NCI-H187 treated with DMSO at 0.1 percent for 48 hours (cell line): Measurements from ENCODE around the gene TNFRSF25.

ENCODE experiments used
- DNase-seq: peaks from one replicate; lab custom pipeline; 2025; lab: John Stamatoyannopoulos, UW

Gene TNFRSF25

DNA sequence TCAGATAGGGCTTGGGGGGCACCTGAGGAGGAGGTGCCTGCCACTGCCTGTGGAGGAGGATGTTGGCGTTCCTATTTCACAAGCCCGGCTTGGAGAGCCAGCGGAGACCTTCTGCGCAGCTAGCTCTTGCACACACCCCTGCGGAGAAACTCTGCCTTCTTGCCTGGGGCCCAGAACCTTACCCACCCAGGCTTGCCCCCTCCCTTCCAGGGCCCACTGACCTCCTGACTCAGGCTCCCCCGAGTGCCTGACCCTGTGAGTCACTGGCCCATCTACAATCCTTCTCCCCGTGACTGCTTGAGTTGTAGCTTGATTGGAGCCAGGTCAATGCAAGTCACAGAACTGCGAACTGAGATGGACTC lies 49.7 kb downstream of the TNFRSF25 start:
- no peak for DNase-seq

DNA sequence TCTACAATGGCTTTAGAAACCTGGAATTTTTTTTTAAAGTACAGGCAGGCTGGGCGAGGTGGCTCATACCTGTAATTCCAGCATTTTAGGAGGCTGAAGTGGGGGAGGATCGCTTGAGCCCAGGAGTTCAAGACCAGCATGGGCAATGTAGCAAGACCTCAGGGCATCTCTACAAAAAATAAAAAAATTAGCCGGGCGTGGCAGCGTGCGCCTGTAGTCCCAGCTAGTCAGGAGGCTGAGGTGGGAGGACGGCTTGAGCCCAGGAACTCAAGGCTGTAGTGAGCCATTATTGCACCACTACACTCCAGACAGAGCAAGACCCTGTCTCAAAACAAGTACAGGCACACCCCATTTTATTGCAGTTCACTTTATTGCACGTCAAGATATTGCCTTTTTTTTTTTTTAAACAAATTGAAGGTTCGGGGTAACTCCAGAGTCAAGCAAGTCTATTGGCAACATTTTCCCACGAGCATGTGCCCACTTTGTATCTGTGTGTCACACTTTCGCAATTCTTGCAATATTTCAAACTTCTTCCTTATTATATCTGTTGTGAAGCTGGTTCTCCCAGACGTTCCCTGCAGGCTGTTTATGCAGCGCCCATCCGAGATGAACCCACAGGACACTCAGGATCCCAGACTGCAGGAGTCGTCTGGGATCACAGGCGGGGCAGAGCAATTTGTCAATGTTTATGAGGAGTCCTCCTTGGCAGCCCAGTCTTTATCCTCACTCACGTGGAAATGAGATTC lies 50.9 kb downstream of the TNFRSF25 start:
- no peak for DNase-seq

DNA sequence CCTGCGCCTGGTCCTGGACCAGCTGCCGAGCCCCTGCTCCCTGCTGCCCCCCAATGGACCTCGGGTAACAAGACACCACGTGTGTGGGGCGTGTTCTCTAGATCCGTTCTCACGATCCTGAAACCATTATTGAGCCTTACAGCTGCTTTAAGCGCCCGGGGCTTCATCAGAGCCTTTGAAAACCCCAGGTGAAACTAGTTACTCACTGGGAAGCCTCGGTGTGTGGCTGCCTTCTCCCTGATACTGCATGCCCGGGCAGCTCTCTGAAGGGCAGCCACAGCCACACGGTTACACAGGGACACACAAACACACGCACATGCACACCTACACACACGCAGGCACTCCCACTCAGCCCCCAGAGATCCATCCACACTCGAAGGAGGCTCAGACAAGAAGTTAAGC lies 51.5 kb downstream of the TNFRSF25 start:
- no peak for DNase-seq

DNA sequence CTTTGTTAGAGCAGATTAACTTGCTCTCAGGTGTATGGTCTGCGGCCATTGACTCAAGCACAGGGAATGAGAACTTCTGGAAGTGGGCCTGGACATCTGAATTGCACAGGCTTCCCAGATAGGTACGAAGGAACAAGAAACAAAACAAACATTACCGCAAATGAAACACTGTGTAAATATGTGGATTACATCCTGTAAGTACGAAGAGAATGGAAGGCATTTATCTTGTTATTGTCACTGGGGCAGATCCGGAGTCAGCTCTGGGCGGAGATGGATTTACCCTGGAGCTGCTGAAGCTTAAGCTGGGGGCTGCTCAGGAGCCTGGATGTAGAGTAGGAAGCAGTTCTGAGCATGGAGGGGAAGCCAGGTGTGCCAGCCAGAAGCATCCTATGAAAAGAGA lies 53.1 kb downstream of the TNFRSF25 start:
- no peak for DNase-seq
